Endothelial cell (in vitro differentiated cells): ENCODE results near the gene ERRFI1. TPM values are rescaled to one million over a fixed set of nuclear protein-coding genes. Genes with fewer than 3 reads are reported as not detected.

Experiments
- DNase-seq: peaks from one replicate; pipeline ENCODE4 v3.0.0; 2021; ENCODE audit warnings: low spot score
- H3K27ac Mint-ChIP-seq: one replicate; pipeline ENCODE4 v1.8.0; 2021; ENCODE audit warnings: mixed read lengths, inconsistent platforms; ENCODE audit not compliant: unreplicated experiment
- H3K27me3 Mint-ChIP-seq: one replicate; pipeline ENCODE4 v1.8.0; 2021; ENCODE audit warnings: mild to moderate bottlenecking, moderate library complexity, mixed read lengths, inconsistent platforms; ENCODE audit not compliant: unreplicated experiment
- H3K36me3 Mint-ChIP-seq: one replicate; pipeline ENCODE4 v1.8.0; 2021; ENCODE audit warnings: mild to moderate bottlenecking, low read depth, mixed read lengths, inconsistent platforms; ENCODE audit not compliant: unreplicated experiment
- H3K4me1 Mint-ChIP-seq: one replicate; pipeline ENCODE4 v1.8.0; 2021; ENCODE audit warnings: mild to moderate bottlenecking, mixed read lengths, inconsistent platforms; ENCODE audit not compliant: unreplicated experiment
- H3K4me3 Mint-ChIP-seq: one replicate; pipeline ENCODE4 v1.8.0; 2021; ENCODE audit warnings: mild to moderate bottlenecking, mixed read lengths, inconsistent platforms; ENCODE audit not compliant: unreplicated experiment
- H3K9me3 Mint-ChIP-seq: one replicate; pipeline ENCODE4 v1.8.0; 2021; ENCODE audit warnings: mixed read lengths, inconsistent platforms; ENCODE audit not compliant: unreplicated experiment
- CTCF ChIP-seq: fragments of 200-600 bp; sonication (generic); IDR thresholded peaks from one replicate; pipeline ENCODE4 v1.5.0; 2021; ENCODE audit warnings: antibody characterized with exemption; ENCODE audit not compliant: unreplicated experiment
- total RNA-seq: library from RNA; stranded (reverse); fragmentation: NEBNext Ultra II Directional; extraction: Animal tissue kit (Norgen Biotek cat#: 25700); gene quantifications from one replicate; pipeline ENCODE4 v1.2.1, GENCODE V29; 2021; ENCODE audit not compliant: unreplicated experiment

Gene ERRFI1
- total RNA-seq, 1 donor from 2014 or later: 16.5 TPM

- Mint-ChIP-seq H3K27ac (no peak overlapping the region), H3K4me1 (no peaks in the 10 kb centered on the region), H3K4me3 (no peak overlapping the region), H3K27me3 (peaks cover under 1% of the 10 kb centered on the region), H3K36me3 (peaks cover 37% of the 10 kb centered on the region), H3K9me3 (no peaks in the 10 kb centered on the region)
- DNase-seq: no peak
- no peak for TF ChIP-seq CTCF
These were observed 38.6 kb downstream of the ERRFI1 start for GRCh38 chr1:7987528-7987927.

- DNase-seq: no peak
- Mint-ChIP-seq H3K36me3 (peaks cover 41% of the 10 kb centered on the region), H3K9me3 (no peaks in the 10 kb centered on the region), H3K27me3 (peaks cover 2% of the 10 kb centered on the region), H3K4me1 (no peaks in the 10 kb centered on the region), H3K27ac (no peak overlapping the region), H3K4me3 (peak overlapping the region; percentile 11)
- TF ChIP-seq CTCF: no peak
These were observed 40.1 kb downstream of the ERRFI1 start for GRCh38 chr1:7985851-7986612.

GRCh38 chr1:7984811-7985210 is 41.3 kb downstream of the ERRFI1 start:
- H3K9me3 Mint-ChIP-seq: no peaks in the 10 kb centered on the region
- no peak overlapping the region for H3K27ac Mint-ChIP-seq
- H3K36me3 Mint-ChIP-seq: peaks cover 32% of the 10 kb centered on the region
- H3K27me3 Mint-ChIP-seq: peaks cover 2% of the 10 kb centered on the region
- TF ChIP-seq CTCF: no peak
- H3K4me3 Mint-ChIP-seq: no peak overlapping the region
- no peak for DNase-seq
- H3K4me1 Mint-ChIP-seq: no peaks in the 10 kb centered on the region

GRCh38 chr1:7983086-7983778 is 42.9 kb downstream of the ERRFI1 start:
- no peak for DNase-seq
- Mint-ChIP-seq H3K4me1 (no peaks in the 10 kb centered on the region), H3K27me3 (peaks cover 2% of the 10 kb centered on the region), H3K27ac (no peak overlapping the region), H3K9me3 (no peaks in the 10 kb centered on the region), H3K36me3 (peaks cover 37% of the 10 kb centered on the region), H3K4me3 (no peak overlapping the region)
- no peak for TF ChIP-seq CTCF

- DNase-seq: no peak
- Mint-ChIP-seq H3K27ac (no peak overlapping the region), H3K4me1 (no peaks in the 10 kb centered on the region), H3K9me3 (no peaks in the 10 kb centered on the region), H3K36me3 (peaks cover 30% of the 10 kb centered on the region), H3K4me3 (no peak overlapping the region), H3K27me3 (peaks cover 2% of the 10 kb centered on the region)
- TF ChIP-seq CTCF: no peak
These were observed 45.1 kb downstream of the ERRFI1 start for GRCh38 chr1:7980984-7981383.
